OCI-M1 (cell line): Measurements from ENCODE around the gene CELA1.
"Not testable (repeated sequence)": the region's sequence is repeated elsewhere in the genome, so short reads cannot be mapped to it uniquely, and the experiment has no call there.

Source experiments
- DNase-seq: peaks from one replicate; lab custom pipeline; 2025; lab: John Stamatoyannopoulos, UW

The CELA1 gene

GRCh38 chr12:51318057-51318806 is 28.2 kb downstream of the CELA1 start:
- DNase-seq: not testable (repeated sequence)

GRCh38 chr12:51311389-51311788 is 35.1 kb downstream of the CELA1 start:
- no peak for DNase-seq

- DNase-seq: no peak
Observed at GRCh38 chr12:51307655-51308593, 38.6 kb downstream of the CELA1 start.

- DNase-seq: no peak
Observed at GRCh38 chr12:51306507-51306906, 40.0 kb downstream of the CELA1 start.

GRCh38 chr12:51300768-51301167 is 45.7 kb downstream of the CELA1 start:
- not testable (repeated sequence) for DNase-seq

- DNase-seq: no peak
Observed at GRCh38 chr12:51295651-51296050, 50.8 kb downstream of the CELA1 start.

GRCh38 chr12:51294097-51294496 is 52.4 kb downstream of the CELA1 start:
- DNase-seq: not testable (repeated sequence)

GRCh38 chr12:51293696-51294095 is 52.8 kb downstream of the CELA1 start:
- DNase-seq: no peak

GRCh38 chr12:51291603-51292513 is 54.6 kb downstream of the CELA1 start:
- peak; percentile 5 for DNase-seq

GRCh38 chr12:51285843-51286242 is 60.6 kb downstream of the CELA1 start:
- no peak for DNase-seq

GRCh38 chr12:51281202-51281924 is 65.1 kb downstream of the CELA1 start:
- no peak for DNase-seq
